Testis (tissue), 3 donors: ENCODE measurements around the gene PGBD4. TPM values are rescaled to one million over a fixed set of nuclear protein-coding genes. Genes with fewer than 3 reads are reported as not detected.

Source experiments
- DNase-seq: peaks from one replicate; pipeline ENCODE4 v3.0.0-alpha.2; 2019
- H3K27ac ChIP-seq, 2 donors: fragments of 200-600 bp; sonication (generic); one replicate each; pipeline ENCODE4 v1.5.1; 2019
- H3K27me3 ChIP-seq: fragments of 200-600 bp; sonication (generic); one replicate; pipeline ENCODE4 v1.5.1; 2019
- H3K36me3 ChIP-seq: fragments of 200-600 bp; sonication (generic); one replicate; pipeline ENCODE4 v1.5.1; 2017; ENCODE audit warnings: low read depth; ENCODE audit errors: missing control alignments
- H3K4me1 ChIP-seq: fragments of 200-600 bp; sonication (generic); one replicate; pipeline ENCODE4 v1.5.1; 2019
- H3K4me3 ChIP-seq, 2 donors: fragments of 200-600 bp; sonication (generic); one replicate each; pipeline ENCODE4 v1.5.1; 2017 to 2019
- H3K9me3 ChIP-seq: fragments of 200-600 bp; sonication (generic); one replicate; pipeline ENCODE4 v1.5.1; 2017
- POLR2A ChIP-seq: fragments of 450-650 bp; IDR thresholded peaks from one replicate; pipeline ENCODE4 v1.6.1; 2017; ENCODE audit warnings: antibody characterized with exemption, mild to moderate bottlenecking, moderate library complexity
- WGBS, 2 donors: methylation state at CpG; one replicate each; pipeline ENCODE4 v1.1.5; 2018; 5-methylcytosine and 5-hydroxymethylcytosine counted together
- intact Hi-C: fragments of 100-400 bp; cut with DNase I; formaldehyde crosslinking; loops from one replicate; pipeline ENCODE4 v1.15.1; 2023; ENCODE audit warnings: low total_unique reads
- polyA plus RNA-seq: library from polyadenylated mRNA; stranded (reverse); fragments of 350-450 nt; fragmentation: Illumina TruSeq; extraction: RNeasy Lipid Tissue Mini Kit (QIAGEN cat#74804); gene quantifications from one replicate; pipeline ENCODE4 v1.2.3, GENCODE V29; 2014; ENCODE audit warnings: low read depth, low replicate concordance; ENCODE audit not compliant: insufficient read depth
- total RNA-seq, 2 donors: library from RNA; depleted of rRNA; stranded (reverse); fragments of >200 nt; gene quantifications; one replicate each; pipeline ENCODE4 v1.2.3, GENCODE V29; 2016
- TF ChIP-seq, protein P1 (sequence below), 3 experiments: fragments of 450-650 bp in 2 of 3; fragments of 200-600 bp in 1 of 3; sonication (generic) in 1 of 3; IDR thresholded peaks; one replicate each; pipeline ENCODE4 v1.5.1; 2016 to 2019; ENCODE audit warnings: antibody characterized with exemption in 3 of 3, mild to moderate bottlenecking in 2 of 3, moderate library complexity in 1 of 3

PGBD4 gene
- total and polyA plus RNA-seq, 3 donors from 2014 or later, result 1.5 to 2.8 (median 2.7) TPM

DNA sequence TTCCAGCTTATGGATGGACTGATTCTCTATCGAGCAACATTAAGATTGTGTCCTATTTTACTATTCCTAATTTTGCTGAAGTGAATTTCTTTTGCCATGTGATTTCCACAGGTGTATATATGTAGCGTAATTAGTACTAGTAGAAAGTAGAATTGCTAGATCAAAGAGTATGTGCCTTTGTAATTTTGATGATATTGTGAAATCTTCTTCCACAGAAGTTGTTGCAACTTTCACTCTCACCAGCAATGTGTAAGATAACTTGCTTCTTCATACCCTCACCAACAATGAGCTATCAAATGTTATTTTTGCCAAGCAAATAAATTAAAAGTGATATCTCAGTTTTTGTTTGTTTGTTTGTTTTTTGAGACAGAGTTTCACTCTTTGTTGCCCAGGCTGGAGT, 5.4 kb downstream of the PGBD4 start:
- intact Hi-C loops, result loop anchor here (10.0 kb wide), 1 partner anchor 117 kb away; the partner anchor contains the start of gene EMC4
- H3K4me1 ChIP-seq, result no peaks in the 10 kb centered on the region
- no peaks in the 10 kb centered on the region for H3K9me3 ChIP-seq
- DNase-seq, result no peak
- no peak overlapping the region for H3K4me3 ChIP-seq
- 92 to 94% methylated on average over 2 of the region's 2 CpGs for WGBS, 2 donors
- H3K36me3 ChIP-seq, result no peaks in the 10 kb centered on the region
- TF ChIP-seq, protein P1, sequence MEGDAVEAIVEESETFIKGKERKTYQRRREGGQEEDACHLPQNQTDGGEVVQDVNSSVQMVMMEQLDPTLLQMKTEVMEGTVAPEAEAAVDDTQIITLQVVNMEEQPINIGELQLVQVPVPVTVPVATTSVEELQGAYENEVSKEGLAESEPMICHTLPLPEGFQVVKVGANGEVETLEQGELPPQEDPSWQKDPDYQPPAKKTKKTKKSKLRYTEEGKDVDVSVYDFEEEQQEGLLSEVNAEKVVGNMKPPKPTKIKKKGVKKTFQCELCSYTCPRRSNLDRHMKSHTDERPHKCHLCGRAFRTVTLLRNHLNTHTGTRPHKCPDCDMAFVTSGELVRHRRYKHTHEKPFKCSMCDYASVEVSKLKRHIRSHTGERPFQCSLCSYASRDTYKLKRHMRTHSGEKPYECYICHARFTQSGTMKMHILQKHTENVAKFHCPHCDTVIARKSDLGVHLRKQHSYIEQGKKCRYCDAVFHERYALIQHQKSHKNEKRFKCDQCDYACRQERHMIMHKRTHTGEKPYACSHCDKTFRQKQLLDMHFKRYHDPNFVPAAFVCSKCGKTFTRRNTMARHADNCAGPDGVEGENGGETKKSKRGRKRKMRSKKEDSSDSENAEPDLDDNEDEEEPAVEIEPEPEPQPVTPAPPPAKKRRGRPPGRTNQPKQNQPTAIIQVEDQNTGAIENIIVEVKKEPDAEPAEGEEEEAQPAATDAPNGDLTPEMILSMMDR (IDR thresholded peaks at IDR 0.05), result no peak
- TF ChIP-seq POLR2A, result no peak
- H3K27me3 ChIP-seq, result no peaks in the 10 kb centered on the region
- no peak overlapping the region for H3K27ac ChIP-seq

- 76% methylated on average over 5 of the region's 5 CpGs for WGBS, 2 donors
- no peak overlapping the region for H3K27ac ChIP-seq
- no peak for DNase-seq
- no peak overlapping the region for H3K4me3 ChIP-seq
- intact Hi-C loops, result loop anchor here (10.0 kb wide), 1 partner anchor 115 kb away; the partner anchor contains the start of gene EMC4
- no peaks in the 10 kb centered on the region for H3K4me1 ChIP-seq
- no peaks in the 10 kb centered on the region for H3K27me3 ChIP-seq
- TF ChIP-seq, protein P1 (IDR thresholded peaks at IDR 0.05), result peak; percentile 39 to 51 (median 50)
- no peak for TF ChIP-seq POLR2A
- H3K36me3 ChIP-seq, result no peaks in the 10 kb centered on the region
- no peaks in the 10 kb centered on the region for H3K9me3 ChIP-seq
Observed at GRCh38 chr15:34109797-34110663, 8.1 kb downstream of the PGBD4 start.

- 75 to 84% methylated on average over 6 of the region's 6 CpGs for WGBS, 2 donors
- Histone ChIP-seq H3K36me3 (no peaks in the 10 kb centered on the region), H3K4me1 (no peaks in the 10 kb centered on the region), H3K9me3 (no peaks in the 10 kb centered on the region), H3K4me3 (no peak overlapping the region), H3K27me3 (no peaks in the 10 kb centered on the region), H3K27ac (no peak overlapping the region)
- intact Hi-C loops, result no loop called here
- no peak for TF ChIP-seq POLR2A
- TF ChIP-seq, protein P1 (IDR thresholded peaks at IDR 0.05), result no peak
- DNase-seq, result no peak
Observed at GRCh38 chr15:34111488-34111887, 9.6 kb downstream of the PGBD4 start.

GRCh38 chr15:34114215-34114614, 12.3 kb downstream of the PGBD4 start:
- TF ChIP-seq, protein P1 (IDR thresholded peaks at IDR 0.05), result no peak
- no peak for TF ChIP-seq POLR2A
- intact Hi-C loops, result no loop called here
- Histone ChIP-seq H3K4me3 (no peak overlapping the region), H3K27me3 (no peaks in the 10 kb centered on the region), H3K27ac (no peak overlapping the region), H3K36me3 (no peaks in the 10 kb centered on the region), H3K9me3 (no peaks in the 10 kb centered on the region), H3K4me1 (no peaks in the 10 kb centered on the region)
- no peak for DNase-seq
- WGBS, 2 donors, result 47 to 77% methylated on average over 2 of the region's 2 CpGs
